WTC11 (cell line): Measurements from ENCODE around the gene BHMT2.

Experiments
- ATF2 ChIP-seq: sonication (generic); formaldehyde crosslinking; IDR thresholded peaks from 2 replicates; pipeline ENCODE4 v1.8.1; 2022; ENCODE audit warnings: low read depth, missing genetic modification reagents, borderline replicate concordance
- ATF3 ChIP-seq: sonication (generic); formaldehyde crosslinking; conservative IDR thresholded peaks from 2 replicates; pipeline ENCODE4 v1.8.1; 2022; ENCODE audit warnings: mild to moderate bottlenecking, missing genetic modification reagents
- CTCF ChIP-seq: fragments of 200-600 bp; IDR thresholded peaks from 2 replicates; pipeline ENCODE4 v1.8.0; 2022; ENCODE audit warnings: antibody characterized with exemption
- E2F4 ChIP-seq: sonication (generic); formaldehyde crosslinking; IDR thresholded peaks from 2 replicates; pipeline ENCODE4 v1.8.1; 2022; ENCODE audit warnings: low read depth, mild to moderate bottlenecking, moderate library complexity, missing genetic modification reagents, borderline replicate concordance
- GABPB1 ChIP-seq: sonication (generic); formaldehyde crosslinking; IDR thresholded peaks from 2 replicates; pipeline ENCODE4 v1.8.1; 2023; ENCODE audit warnings: mild to moderate bottlenecking, missing genetic modification reagents
- IRF2 ChIP-seq: sonication (generic); formaldehyde crosslinking; IDR thresholded peaks from 2 replicates; pipeline ENCODE4 v1.8.0; 2022; ENCODE audit warnings: low read depth, missing genetic modification reagents, borderline replicate concordance
- NR1H2 ChIP-seq: sonication (generic); formaldehyde crosslinking; IDR thresholded peaks from 2 replicates; pipeline ENCODE4 v1.9.0; 2021; ENCODE audit warnings: mild to moderate bottlenecking, moderate library complexity, missing genetic modification reagents
- TP53 ChIP-seq: sonication (generic); formaldehyde crosslinking; IDR thresholded peaks from 2 replicates; pipeline ENCODE4 v1.8.1; 2023; ENCODE audit warnings: mild to moderate bottlenecking, missing genetic modification reagents
- USF2 ChIP-seq: sonication (generic); formaldehyde crosslinking; IDR thresholded peaks from 2 replicates; pipeline ENCODE4 v1.8.1; 2023; ENCODE audit warnings: mild to moderate bottlenecking, missing genetic modification reagents, moderate library complexity
- ZBTB21 ChIP-seq: sonication (generic); formaldehyde crosslinking; IDR thresholded peaks from 2 replicates; pipeline ENCODE4 v1.8.1; 2023; ENCODE audit warnings: mild to moderate bottlenecking, missing genetic modification reagents, borderline replicate concordance
- ZNF121 ChIP-seq: sonication (generic); formaldehyde crosslinking; IDR thresholded peaks from 2 replicates; pipeline ENCODE4 v1.8.0; 2023; ENCODE audit warnings: missing genetic modification reagents
- ZNF263 ChIP-seq: sonication (generic); formaldehyde crosslinking; IDR thresholded peaks from 2 replicates; pipeline ENCODE4 v1.8.1; 2022; ENCODE audit warnings: low read depth, mild to moderate bottlenecking, moderate library complexity, missing genetic modification reagents
- ZNF416 ChIP-seq: fragments of 250-450 bp; sonication (Bioruptor Pico); IDR thresholded peaks from 2 replicates; pipeline ENCODE4 v1.9.0; 2021; ENCODE audit warnings: mild to moderate bottlenecking, inconsistent platforms

- TF ChIP-seq CTCF, result no peak
- no peak for TF ChIP-seq ZNF263 (CRISPR knock-in tag)
- TF ChIP-seq ZNF416 (CRISPR knock-in tag), result no peak
- TF ChIP-seq NR1H2 (CRISPR knock-in tag), result no peak
- no peak for TF ChIP-seq TP53
- no peak for TF ChIP-seq GABPB1 (CRISPR knock-in tag)
- TF ChIP-seq ZBTB21, result no peak
- TF ChIP-seq IRF2 (CRISPR knock-in tag), result no peak
- TF ChIP-seq E2F4 (CRISPR knock-in tag), result no peak
- no peak for TF ChIP-seq USF2 (CRISPR knock-in tag)
- no peak for TF ChIP-seq ZNF121 (CRISPR knock-in tag)
- TF ChIP-seq ATF3 (CRISPR knock-in tag), result no peak
- TF ChIP-seq ATF2, result no peak
Measured at GRCh38 chr5:79091064-79091463, 21.5 kb downstream of the BHMT2 start.
